ENCODE results near the gene DRAP1. TPM values are rescaled to one million over a fixed set of nuclear protein-coding genes. Genes with fewer than 3 reads are reported as not detected.

DRAP1 gene
- total and polyA plus RNA-seq, 9 of the 15 experiments (the other 6 are each of a cell fraction or from before 2014, with no cell fraction given): 9.6 to 200 (median 92.9) TPM

DNA sequence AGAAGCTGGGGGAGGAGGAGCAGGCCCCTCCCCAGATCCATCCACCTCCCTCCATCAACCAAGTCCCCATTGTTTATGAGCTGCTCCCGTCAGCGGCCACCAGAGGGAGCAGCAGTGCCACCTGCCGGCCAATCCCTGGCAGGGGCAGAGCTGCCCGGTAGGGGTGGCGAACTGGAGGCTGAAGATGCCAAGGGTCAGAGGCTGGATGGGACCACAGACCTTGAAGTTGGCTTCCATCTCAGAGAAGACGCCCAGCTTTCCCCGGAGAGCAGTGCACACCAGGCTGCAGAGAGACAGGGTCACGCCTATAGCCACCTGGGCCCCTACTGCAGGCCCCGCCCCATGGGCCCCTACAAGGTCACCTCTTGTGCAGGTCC, 34.5 kb upstream of the DRAP1 start (continued):
- TF ChIP-seq, protein P1, sequence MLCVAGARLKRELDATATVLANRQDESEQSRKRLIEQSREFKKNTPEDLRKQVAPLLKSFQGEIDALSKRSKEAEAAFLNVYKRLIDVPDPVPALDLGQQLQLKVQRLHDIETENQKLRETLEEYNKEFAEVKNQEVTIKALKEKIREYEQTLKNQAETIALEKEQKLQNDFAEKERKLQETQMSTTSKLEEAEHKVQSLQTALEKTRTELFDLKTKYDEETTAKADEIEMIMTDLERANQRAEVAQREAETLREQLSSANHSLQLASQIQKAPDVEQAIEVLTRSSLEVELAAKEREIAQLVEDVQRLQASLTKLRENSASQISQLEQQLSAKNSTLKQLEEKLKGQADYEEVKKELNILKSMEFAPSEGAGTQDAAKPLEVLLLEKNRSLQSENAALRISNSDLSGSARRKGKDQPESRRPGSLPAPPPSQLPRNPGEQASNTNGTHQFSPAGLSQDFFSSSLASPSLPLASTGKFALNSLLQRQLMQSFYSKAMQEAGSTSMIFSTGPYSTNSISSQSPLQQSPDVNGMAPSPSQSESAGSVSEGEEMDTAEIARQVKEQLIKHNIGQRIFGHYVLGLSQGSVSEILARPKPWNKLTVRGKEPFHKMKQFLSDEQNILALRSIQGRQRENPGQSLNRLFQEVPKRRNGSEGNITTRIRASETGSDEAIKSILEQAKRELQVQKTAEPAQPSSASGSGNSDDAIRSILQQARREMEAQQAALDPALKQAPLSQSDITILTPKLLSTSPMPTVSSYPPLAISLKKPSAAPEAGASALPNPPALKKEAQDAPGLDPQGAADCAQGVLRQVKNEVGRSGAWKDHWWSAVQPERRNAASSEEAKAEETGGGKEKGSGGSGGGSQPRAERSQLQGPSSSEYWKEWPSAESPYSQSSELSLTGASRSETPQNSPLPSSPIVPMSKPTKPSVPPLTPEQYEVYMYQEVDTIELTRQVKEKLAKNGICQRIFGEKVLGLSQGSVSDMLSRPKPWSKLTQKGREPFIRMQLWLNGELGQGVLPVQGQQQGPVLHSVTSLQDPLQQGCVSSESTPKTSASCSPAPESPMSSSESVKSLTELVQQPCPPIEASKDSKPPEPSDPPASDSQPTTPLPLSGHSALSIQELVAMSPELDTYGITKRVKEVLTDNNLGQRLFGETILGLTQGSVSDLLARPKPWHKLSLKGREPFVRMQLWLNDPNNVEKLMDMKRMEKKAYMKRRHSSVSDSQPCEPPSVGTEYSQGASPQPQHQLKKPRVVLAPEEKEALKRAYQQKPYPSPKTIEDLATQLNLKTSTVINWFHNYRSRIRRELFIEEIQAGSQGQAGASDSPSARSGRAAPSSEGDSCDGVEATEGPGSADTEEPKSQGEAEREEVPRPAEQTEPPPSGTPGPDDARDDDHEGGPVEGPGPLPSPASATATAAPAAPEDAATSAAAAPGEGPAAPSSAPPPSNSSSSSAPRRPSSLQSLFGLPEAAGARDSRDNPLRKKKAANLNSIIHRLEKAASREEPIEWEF (CRISPR knock-in tag; IDR thresholded peaks at IDR 0.05): no peak
- TF ChIP-seq HINFP (tag; conservative IDR thresholded peaks at IDR 0.05; ENCODE audit: low read depth) (no peak), LCOR (CRISPR knock-in tag; IDR thresholded peaks at IDR 0.05) (no peak), SMARCE1 (IDR thresholded peaks at IDR 0.05) (no peak), MAFG (tag; conservative IDR thresholded peaks at IDR 0.05) (no peak), ATF7 (IDR thresholded peaks at IDR 0.05) (peak; percentile 55), USF2 (CRISPR knock-in tag; IDR thresholded peaks at IDR 0.05) (no peak), SP2 (IDR thresholded peaks at IDR 0.05; ENCODE audit: extremely low read depth, low read depth, low read length, poor library complexity, severe bottlenecking) (no peak), HCFC1 (IDR thresholded peaks at IDR 0.05; ENCODE audit: low read depth, low read length) (no peak), ARID2 (IDR thresholded peaks at IDR 0.05) (peak; percentile 50; the same call in 1 of the 2 replicates), ZSCAN32 (CRISPR knock-in tag; IDR thresholded peaks at IDR 0.05) (no peak), NUFIP1 (IDR thresholded peaks at IDR 0.05; ENCODE audit: partially characterized antibody) (no peak), ZNF197 (CRISPR knock-in tag; IDR thresholded peaks at IDR 0.05; ENCODE audit: low read depth) (no peak)
- TF ChIP-seq, protein P2, sequence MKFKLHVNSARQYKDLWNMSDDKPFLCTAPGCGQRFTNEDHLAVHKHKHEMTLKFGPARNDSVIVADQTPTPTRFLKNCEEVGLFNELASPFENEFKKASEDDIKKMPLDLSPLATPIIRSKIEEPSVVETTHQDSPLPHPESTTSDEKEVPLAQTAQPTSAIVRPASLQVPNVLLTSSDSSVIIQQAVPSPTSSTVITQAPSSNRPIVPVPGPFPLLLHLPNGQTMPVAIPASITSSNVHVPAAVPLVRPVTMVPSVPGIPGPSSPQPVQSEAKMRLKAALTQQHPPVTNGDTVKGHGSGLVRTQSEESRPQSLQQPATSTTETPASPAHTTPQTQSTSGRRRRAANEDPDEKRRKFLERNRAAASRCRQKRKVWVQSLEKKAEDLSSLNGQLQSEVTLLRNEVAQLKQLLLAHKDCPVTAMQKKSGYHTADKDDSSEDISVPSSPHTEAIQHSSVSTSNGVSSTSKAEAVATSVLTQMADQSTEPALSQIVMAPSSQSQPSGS (CRISPR knock-in tag; IDR thresholded peaks at IDR 0.05): no peak
- TF ChIP-seq, protein P3, sequence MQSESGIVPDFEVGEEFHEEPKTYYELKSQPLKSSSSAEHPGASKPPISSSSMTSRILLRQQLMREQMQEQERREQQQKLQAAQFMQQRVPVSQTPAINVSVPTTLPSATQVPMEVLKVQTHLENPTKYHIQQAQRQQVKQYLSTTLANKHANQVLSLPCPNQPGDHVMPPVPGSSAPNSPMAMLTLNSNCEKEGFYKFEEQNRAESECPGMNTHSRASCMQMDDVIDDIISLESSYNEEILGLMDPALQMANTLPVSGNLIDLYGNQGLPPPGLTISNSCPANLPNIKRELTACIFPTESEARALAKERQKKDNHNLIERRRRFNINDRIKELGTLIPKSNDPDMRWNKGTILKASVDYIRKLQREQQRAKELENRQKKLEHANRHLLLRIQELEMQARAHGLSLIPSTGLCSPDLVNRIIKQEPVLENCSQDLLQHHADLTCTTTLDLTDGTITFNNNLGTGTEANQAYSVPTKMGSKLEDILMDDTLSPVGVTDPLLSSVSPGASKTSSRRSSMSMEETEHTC (IDR thresholded peaks at IDR 0.05): no peak
